Measurements from ENCODE around the gene SH3PXD2B. TPM values are rescaled to one million over a fixed set of nuclear protein-coding genes. Genes with fewer than 3 reads are reported as not detected.

The SH3PXD2B gene
- polyA plus RNA-seq, 3 donors, result 5.7 to 23.6 (median 9.6) TPM

- WGBS, 3 donors, result 75 to 81% (median 78%) methylated on average over 12 of the region's 12 CpGs
- peak overlapping the region; percentile 68 for H3K27ac ChIP-seq (ENCODE audit: low read depth, low read length)
These were observed 25.8 kb downstream of the SH3PXD2B start for GRCh38 chr5:172428224-172429166.

GRCh38 chr5:172427202-172427601 is 27.1 kb downstream of the SH3PXD2B start:
- WGBS, 3 donors, result 88 to 91% (median 89%) methylated on average over 5 of the region's 5 CpGs
- no peak overlapping the region for H3K27ac ChIP-seq (ENCODE audit: low read depth, low read length)

- 61 to 83% (median 61%) methylated on average over 7 of the region's 7 CpGs for WGBS, 3 donors
- no peak overlapping the region for H3K27ac ChIP-seq (ENCODE audit: low read depth, low read length)
These were observed 28.2 kb downstream of the SH3PXD2B start for GRCh38 chr5:172426086-172426485.

- WGBS, 3 donors, result 67 to 80% (median 75%) methylated on average over 12 of the region's 12 CpGs
- H3K27ac ChIP-seq (ENCODE audit: low read depth, low read length), result no peak overlapping the region
These were observed 28.9 kb downstream of the SH3PXD2B start for GRCh38 chr5:172425402-172425801.

GRCh38 chr5:172424808-172425207 is 29.5 kb downstream of the SH3PXD2B start:
- 85 to 93% (median 87%) methylated on average over 6 of the region's 6 CpGs for WGBS, 3 donors
- no peak overlapping the region for H3K27ac ChIP-seq (ENCODE audit: low read depth, low read length)

- 87 to 91% (median 90%) methylated on average over 3 of the region's 3 CpGs for WGBS, 3 donors
These were observed 30.2 kb downstream of the SH3PXD2B start for GRCh38 chr5:172424111-172424490.

GRCh38 chr5:172423379-172424110 is 30.8 kb downstream of the SH3PXD2B start:
- no peak overlapping the region for H3K27ac ChIP-seq (ENCODE audit: low read depth, low read length)
- 97 to 98% (median 97%) methylated on average over 20 of the region's 20 CpGs for WGBS, 3 donors

More at GRCh38 chr5:172424111-172424490, 30.2 kb downstream of the SH3PXD2B start:
- no peak overlapping the region for H3K27ac ChIP-seq (ENCODE audit: low read depth, low read length)

- WGBS, 3 donors, result 90 to 96% (median 91%) methylated on average over 10 of the region's 10 CpGs
- H3K27ac ChIP-seq (ENCODE audit: low read depth, low read length), result no peak overlapping the region
These were observed 32.1 kb downstream of the SH3PXD2B start for GRCh38 chr5:172422255-172422654.

GRCh38 chr5:172421020-172421419 is 33.3 kb downstream of the SH3PXD2B start:
- peak overlapping the region; percentile 74 for H3K27ac ChIP-seq (ENCODE audit: low read depth, low read length)
- WGBS, 3 donors, result 71 to 81% (median 74%) methylated on average over 7 of the region's 7 CpGs

- H3K27ac ChIP-seq (ENCODE audit: low read depth, low read length), result peak overlapping the region; percentile 74
- 13 to 39% (median 37%) methylated on average over 10 of the region's 10 CpGs for WGBS, 3 donors
These were observed 33.9 kb downstream of the SH3PXD2B start for GRCh38 chr5:172420235-172420939.

GRCh38 chr5:172418862-172419814 is 35.2 kb downstream of the SH3PXD2B start:
- H3K27ac ChIP-seq (ENCODE audit: low read depth, low read length), result peak overlapping the region; percentile 51
- 44 to 72% (median 62%) methylated on average over 20 of the region's 20 CpGs for WGBS, 3 donors

- WGBS, 3 donors, result 28 to 49% (median 46%) methylated on average over 10 of the region's 10 CpGs
- no peak overlapping the region for H3K27ac ChIP-seq (ENCODE audit: low read depth, low read length)
These were observed 36.2 kb downstream of the SH3PXD2B start for GRCh38 chr5:172417983-172418630.

- WGBS, 3 donors, result 67 to 82% (median 76%) methylated on average over 4 of the region's 4 CpGs
These were observed 37.0 kb downstream of the SH3PXD2B start for GRCh38 chr5:172417130-172417841.

GRCh38 chr5:172415362-172416275 is 38.7 kb downstream of the SH3PXD2B start:
- no peak overlapping the region for H3K27ac ChIP-seq (ENCODE audit: low read depth, low read length)
- WGBS, 3 donors, result 90 to 96% (median 94%) methylated on average over 13 of the region's 13 CpGs

More at GRCh38 chr5:172417130-172417841, 37.0 kb downstream of the SH3PXD2B start:
- no peak overlapping the region for H3K27ac ChIP-seq (ENCODE audit: low read depth, low read length)

GRCh38 chr5:172414531-172415361 is 39.6 kb downstream of the SH3PXD2B start:
- WGBS, 3 donors, result 41 to 57% (median 51%) methylated on average over 13 of the region's 13 CpGs
- no peak overlapping the region for H3K27ac ChIP-seq (ENCODE audit: low read depth, low read length)
